A673 (cell line): ENCODE measurements around the gene WFIKKN1. TPM values are rescaled to one million over a fixed set of nuclear protein-coding genes. Genes with fewer than 3 reads are reported as not detected.
A peak's percentile ranks its signal among the peaks of the same experiment; 100 is the strongest.

Experiments
- BruUV-seq: library from RNA; stranded (reverse); fragments of 400-500 nt; replicated peaks from 2 replicates; lab custom pipeline; 2021; lab: Mats Ljungman, UMichigan
- CTCF ChIA-PET: fragments of 300-600 bp; sonication (Branson Sonifier 250); formaldehyde crosslinking; loops from one replicate; lab custom pipeline; 2022; ENCODE audit warnings: antibody characterized with exemption; lab: Charles Lee
- POLR2A ChIA-PET: fragments of 300-600 bp; sonication (Branson Sonifier 250); formaldehyde crosslinking; loops from one replicate; lab custom pipeline; 2022; ENCODE audit warnings: antibody characterized with exemption; ENCODE audit not compliant: low non-redundant PET; lab: Charles Lee
- DNase-seq: peaks from one replicate; pipeline ENCODE4 v3.0.0-alpha.2; 2015; ENCODE audit warnings: low spot score
- H3K27ac ChIP-seq: fragments of 200-600 bp; sonication (generic); 2 replicates; pipeline ENCODE4 v1.5.1; 2016; ENCODE audit warnings: mixed run types, low read depth, mild to moderate bottlenecking, mixed read lengths, antibody characterized with exemption, low read length; ENCODE audit not compliant: poor library complexity, severe bottlenecking
- H3K27me3 ChIP-seq: fragments of 200-600 bp; sonication (generic); replicated peaks from 2 replicates; pipeline ENCODE4 v1.6.1; 2017; ENCODE audit warnings: mixed run types, low read depth, mild to moderate bottlenecking, mixed read lengths, antibody characterized with exemption, low read length; ENCODE audit not compliant: insufficient read depth, poor library complexity
- H3K36me3 ChIP-seq: fragments of 200-600 bp; sonication (generic); 2 replicates; pipeline ENCODE4 v1.6.1; 2016; ENCODE audit warnings: mixed run types, mild to moderate bottlenecking, mixed read lengths, antibody characterized with exemption, low read length; ENCODE audit not compliant: insufficient read depth, poor library complexity, severe bottlenecking
- H3K4me1 ChIP-seq: fragments of 200-600 bp; sonication (generic); 2 replicates; pipeline ENCODE4 v1.6.1; 2017; ENCODE audit warnings: mixed run types, mild to moderate bottlenecking, mixed read lengths, antibody characterized with exemption, low read length; ENCODE audit not compliant: insufficient read depth, poor library complexity, severe bottlenecking
- H3K4me3 ChIP-seq: fragments of 200-600 bp; sonication (generic); 2 replicates; pipeline ENCODE4 v1.5.1; 2016; ENCODE audit warnings: low read depth, mixed run types, mild to moderate bottlenecking, mixed read lengths, low read length; ENCODE audit not compliant: poor library complexity, severe bottlenecking
- H3K9me3 ChIP-seq: fragments of 200-600 bp; sonication (generic); 2 replicates; pipeline ENCODE4 v1.6.1; 2016; ENCODE audit warnings: mixed run types, low read depth, mild to moderate bottlenecking, mixed read lengths, antibody characterized with exemption, low read length; ENCODE audit not compliant: poor library complexity, severe bottlenecking
- EZH2 ChIP-seq: fragments of 200-600 bp; sonication (generic); IDR thresholded peaks from 2 replicates; pipeline ENCODE4 v1.6.1; 2017; ENCODE audit warnings: borderline replicate concordance, low read depth, mild to moderate bottlenecking, mixed read lengths, antibody characterized with exemption, low read length; ENCODE audit not compliant: poor library complexity, severe bottlenecking
- intact Hi-C: fragments of 100-400 bp; cut with micrococcal nuclease; formaldehyde crosslinking; loops from one replicate; pipeline ENCODE4 v1.10.0; 2022; ENCODE audit not compliant: unreplicated experiment
- total RNA-seq: library from RNA; stranded (reverse); gene quantifications from 2 replicates; pipeline ENCODE4 v1.2.3, GENCODE V29; 2021
- TF ChIP-seq, protein P1 (sequence below): fragments of 300-800, 200-600 bp; sonication (generic); conservative IDR thresholded peaks from 2 replicates; pipeline ENCODE4 v1.5.1; 2017; ENCODE audit warnings: low read depth, mild to moderate bottlenecking, antibody characterized with exemption, low read length, moderate library complexity, mixed read lengths

Gene WFIKKN1
- total RNA-seq, 1 experiment from 2014 or later: 1.7 TPM

DNA sequence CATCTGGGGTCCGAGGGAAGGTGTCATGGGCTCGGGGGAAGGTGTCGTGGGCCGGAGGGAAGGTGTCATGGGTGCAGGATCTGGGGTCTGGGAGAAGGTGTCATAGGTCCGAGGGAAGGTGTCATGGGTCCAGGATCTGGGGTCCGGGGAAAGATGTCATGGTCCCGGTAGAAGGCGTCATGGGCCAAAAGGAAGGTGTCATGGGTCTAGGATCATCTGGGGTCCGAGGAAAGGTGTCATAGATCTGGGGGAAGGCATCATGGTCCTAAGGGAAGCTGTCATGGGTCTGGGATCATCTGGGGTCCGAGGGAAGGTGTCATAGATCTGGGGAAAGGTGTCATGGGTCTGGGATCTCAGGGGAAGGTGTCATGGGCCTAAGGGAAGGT, 40.0 kb upstream of the WFIKKN1 start:
- ChIA-PET CTCF (no interaction called here), POLR2A (no interaction called here)
- Histone ChIP-seq H3K4me1 (peaks cover 26% of the 10 kb centered on the region), H3K27ac (peak overlapping the region; percentile 77), H3K27me3 (no peaks in the 10 kb centered on the region), H3K36me3 (peaks cover under 1% of the 10 kb centered on the region), H3K9me3 (no peaks in the 10 kb centered on the region), H3K4me3 (peak overlapping the region; percentile 94)
- intact Hi-C loops: no loop called here
- BruUV-seq: no TSS peak
- no peak for DNase-seq
- TF ChIP-seq EZH2: no peak
- TF ChIP-seq, protein P1, sequence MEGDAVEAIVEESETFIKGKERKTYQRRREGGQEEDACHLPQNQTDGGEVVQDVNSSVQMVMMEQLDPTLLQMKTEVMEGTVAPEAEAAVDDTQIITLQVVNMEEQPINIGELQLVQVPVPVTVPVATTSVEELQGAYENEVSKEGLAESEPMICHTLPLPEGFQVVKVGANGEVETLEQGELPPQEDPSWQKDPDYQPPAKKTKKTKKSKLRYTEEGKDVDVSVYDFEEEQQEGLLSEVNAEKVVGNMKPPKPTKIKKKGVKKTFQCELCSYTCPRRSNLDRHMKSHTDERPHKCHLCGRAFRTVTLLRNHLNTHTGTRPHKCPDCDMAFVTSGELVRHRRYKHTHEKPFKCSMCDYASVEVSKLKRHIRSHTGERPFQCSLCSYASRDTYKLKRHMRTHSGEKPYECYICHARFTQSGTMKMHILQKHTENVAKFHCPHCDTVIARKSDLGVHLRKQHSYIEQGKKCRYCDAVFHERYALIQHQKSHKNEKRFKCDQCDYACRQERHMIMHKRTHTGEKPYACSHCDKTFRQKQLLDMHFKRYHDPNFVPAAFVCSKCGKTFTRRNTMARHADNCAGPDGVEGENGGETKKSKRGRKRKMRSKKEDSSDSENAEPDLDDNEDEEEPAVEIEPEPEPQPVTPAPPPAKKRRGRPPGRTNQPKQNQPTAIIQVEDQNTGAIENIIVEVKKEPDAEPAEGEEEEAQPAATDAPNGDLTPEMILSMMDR: no peak

DNA sequence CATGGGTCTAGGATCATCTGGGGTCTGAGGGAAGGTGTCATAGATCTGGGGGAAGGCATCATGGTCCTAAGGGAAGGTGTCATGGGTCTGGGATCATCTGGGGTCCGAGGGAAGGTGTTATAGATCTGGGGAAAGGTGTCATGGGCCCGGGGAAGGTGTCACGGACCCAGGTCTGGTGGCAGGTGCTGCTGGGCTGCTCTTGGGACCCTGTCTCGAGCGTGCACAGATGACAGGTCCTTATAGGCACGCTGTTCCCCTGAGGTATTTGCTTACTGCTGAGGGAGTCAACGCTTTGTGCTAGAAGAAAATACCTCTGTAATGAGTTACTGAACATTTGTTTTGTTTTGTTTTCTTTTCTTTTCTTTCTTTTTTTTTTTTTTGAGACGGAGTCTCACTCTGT, 39.6 kb upstream of the WFIKKN1 start:
- no TSS peak for BruUV-seq
- Histone ChIP-seq H3K4me3 (peak overlapping the region; percentile 94), H3K27me3 (no peaks in the 10 kb centered on the region), H3K36me3 (peaks cover 5% of the 10 kb centered on the region), H3K4me1 (peaks cover 22% of the 10 kb centered on the region), H3K9me3 (no peaks in the 10 kb centered on the region), H3K27ac (no peak overlapping the region)
- CTCF ChIA-PET: no interaction called here
- TF ChIP-seq, protein P1: no peak
- TF ChIP-seq EZH2: no peak
- intact Hi-C loops: no loop called here
- DNase-seq: no peak
- POLR2A ChIA-PET: no interaction called here

DNA sequence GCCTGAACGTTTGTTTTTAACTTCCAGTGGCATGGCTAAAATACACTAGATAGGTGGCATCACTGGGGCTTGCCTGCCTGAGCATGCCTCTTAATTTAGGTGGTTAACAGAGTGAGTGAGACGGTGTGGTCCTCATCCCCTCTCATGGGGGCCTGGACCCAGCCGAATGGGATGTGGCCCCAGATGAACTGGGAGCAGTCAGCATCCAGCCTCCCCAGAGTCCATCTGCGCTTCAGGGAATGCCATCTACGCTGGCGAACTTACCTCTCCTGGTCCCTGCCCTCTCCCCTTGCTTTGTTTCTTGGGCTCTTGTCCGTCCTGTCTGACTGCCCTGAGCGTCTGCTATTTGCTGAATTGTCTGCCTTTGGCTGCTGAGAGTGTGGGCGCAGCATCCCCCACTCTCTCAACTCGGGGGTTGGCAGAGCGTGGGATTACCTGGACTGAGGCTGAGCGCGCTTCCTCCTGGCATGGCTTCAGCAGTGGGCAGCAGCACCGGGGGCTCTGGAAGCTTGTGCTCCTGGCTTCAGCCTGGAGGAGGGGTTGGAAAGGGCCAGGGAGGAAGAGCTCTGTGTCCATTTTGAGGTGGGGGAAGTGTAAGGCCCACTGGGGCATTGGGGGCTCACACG, 38.8 kb upstream of the WFIKKN1 start:
- CTCF ChIA-PET: no interaction called here
- no TSS peak for BruUV-seq
- Histone ChIP-seq H3K27me3 (no peaks in the 10 kb centered on the region), H3K4me3 (no peak overlapping the region), H3K4me1 (peaks cover 19% of the 10 kb centered on the region), H3K9me3 (no peaks in the 10 kb centered on the region), H3K27ac (no peak overlapping the region), H3K36me3 (peaks cover 5% of the 10 kb centered on the region)
- intact Hi-C loops: no loop called here
- no peak for TF ChIP-seq EZH2
- TF ChIP-seq, protein P1: no peak
- POLR2A ChIA-PET: no interaction called here
- DNase-seq: no peak
